MCF 10A (cell line): ENCODE measurements around the gene ZNRF3. TPM values are rescaled to one million over a fixed set of nuclear protein-coding genes. Genes with fewer than 3 reads are reported as not detected.

ENCODE experiments used
- BruUV-seq: library from RNA; stranded (reverse); fragments of 400-500 nt; replicated peaks from 2 replicates; lab custom pipeline; 2021; lab: Mats Ljungman, UMichigan
- CTCF ChIA-PET: fragments of 300-600 bp; sonication (Branson Sonifier 250); formaldehyde crosslinking; extraction: SDS; loops from one replicate; lab custom pipeline; 2021; ENCODE audit warnings: antibody characterized with exemption, inconsistent platforms; lab: Yijun Ruan, JAX
- POLR2A ChIA-PET: fragments of 300-600, 350-650 bp; sonication (Branson Sonifier 250); formaldehyde crosslinking; extraction: SDS; loops from one replicate; lab custom pipeline; 2020; ENCODE audit warnings: antibody characterized with exemption, inconsistent platforms; lab: Yijun Ruan, JAX
- DNase-seq: peaks from one replicate; pipeline ENCODE4 v3.0.0-alpha.2; 2018; ENCODE audit not compliant: unreplicated experiment
- H3K27ac Mint-ChIP-seq: one replicate; pipeline ENCODE4 v1.8.0; 2022; ENCODE audit warnings: mild to moderate bottlenecking, low read depth, mixed read lengths; ENCODE audit not compliant: unreplicated experiment
- H3K27me3 Mint-ChIP-seq: one replicate; pipeline ENCODE4 v1.8.0; 2022; ENCODE audit warnings: mixed read lengths; ENCODE audit not compliant: insufficient read depth, unreplicated experiment
- H3K36me3 Mint-ChIP-seq: one replicate; pipeline ENCODE4 v1.8.0; 2022; ENCODE audit warnings: mild to moderate bottlenecking, moderate library complexity, mixed read lengths; ENCODE audit not compliant: insufficient read depth, unreplicated experiment
- H3K4me1 Mint-ChIP-seq: one replicate; pipeline ENCODE4 v1.8.0; 2022; ENCODE audit warnings: mixed read lengths; ENCODE audit not compliant: insufficient read depth, unreplicated experiment
- H3K4me3 Mint-ChIP-seq: one replicate; pipeline ENCODE4 v1.8.0; 2022; ENCODE audit warnings: mild to moderate bottlenecking, moderate library complexity, mixed read lengths; ENCODE audit not compliant: unreplicated experiment
- H3K9me3 Mint-ChIP-seq: one replicate; pipeline ENCODE4 v1.8.0; 2022; ENCODE audit warnings: mixed read lengths; ENCODE audit not compliant: unreplicated experiment
- CTCF ChIP-seq: fragments of 200-600 bp; IDR thresholded peaks from one replicate; pipeline ENCODE4 v1.8.0; 2022; ENCODE audit warnings: antibody characterized with exemption, mild to moderate bottlenecking; ENCODE audit not compliant: unreplicated experiment
- intact Hi-C: fragments of 100-400 bp; cut with micrococcal nuclease; formaldehyde crosslinking; loops from 2 replicates; pipeline ENCODE4 v1.14.1; 2022
- total RNA-seq: library from RNA; stranded (reverse); gene quantifications from 2 replicates; pipeline ENCODE4 v1.2.3, GENCODE V29; 2022

The ZNRF3 gene
- total RNA-seq, 1 experiment from 2014 or later: 7.1 TPM

DNA sequence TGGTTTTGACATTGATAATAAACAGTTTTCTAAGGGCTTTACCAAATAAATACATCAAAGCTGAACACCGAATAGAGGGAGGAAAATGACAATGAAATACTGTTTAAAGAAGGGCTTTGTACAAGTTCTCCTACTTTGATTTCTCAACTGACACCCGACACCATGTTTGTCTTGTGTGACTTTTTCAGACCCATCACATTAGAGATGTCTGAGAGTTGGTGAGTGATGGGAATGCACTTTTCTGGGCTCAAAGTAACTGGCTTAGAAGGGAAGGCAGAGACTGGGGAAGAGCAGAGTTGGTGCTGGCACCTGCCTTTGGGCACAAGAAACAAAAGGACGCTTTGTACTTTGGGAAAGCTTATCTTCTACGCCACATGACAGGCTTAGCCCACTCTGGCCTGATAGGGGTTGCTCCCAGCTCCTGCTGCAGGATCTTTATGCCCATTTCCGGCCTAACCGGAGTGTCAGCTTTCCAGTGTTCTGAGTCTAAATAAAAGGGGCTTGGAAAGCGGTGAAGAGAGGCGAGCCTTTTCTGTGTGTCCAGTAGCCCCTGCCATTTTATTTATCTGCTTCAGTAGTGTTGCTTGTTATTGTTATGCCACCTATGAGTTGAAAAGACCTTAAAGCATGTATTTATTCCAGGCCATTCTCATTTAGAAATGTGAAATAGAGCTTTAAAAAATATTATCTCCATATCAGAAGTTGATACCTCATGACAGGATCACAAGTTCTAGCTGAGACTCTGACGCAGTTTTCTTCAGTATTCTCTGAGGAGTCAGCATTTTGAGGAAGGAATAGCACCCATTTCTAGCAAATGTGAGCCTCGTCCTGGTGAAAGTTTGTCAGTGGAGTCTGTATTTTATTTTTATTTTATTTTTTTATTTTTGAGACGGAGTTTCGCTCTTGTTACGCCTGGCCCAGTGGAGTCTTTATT lies 213.6 kb downstream of the ZNRF3 start:
- CTCF ChIA-PET: interaction anchor here (0.9 kb wide), 1 partner anchor 9 kb away, joined by 4 read pairs; no protein-coding TSS in a partner anchor
- peak; percentile 37 for DNase-seq
- no peaks in the 10 kb centered on the region for H3K27me3 Mint-ChIP-seq
- intact Hi-C loops: no loop called here
- no peak for TF ChIP-seq CTCF
- no peaks in the 10 kb centered on the region for H3K36me3 Mint-ChIP-seq
- no peak overlapping the region for H3K4me3 Mint-ChIP-seq
- BruUV-seq: no TSS peak
- H3K9me3 Mint-ChIP-seq: no peaks in the 10 kb centered on the region
- H3K27ac Mint-ChIP-seq: peak overlapping the region; percentile 24
- POLR2A ChIA-PET: no interaction called here
- peaks cover 6% of the 10 kb centered on the region for H3K4me1 Mint-ChIP-seq

DNA sequence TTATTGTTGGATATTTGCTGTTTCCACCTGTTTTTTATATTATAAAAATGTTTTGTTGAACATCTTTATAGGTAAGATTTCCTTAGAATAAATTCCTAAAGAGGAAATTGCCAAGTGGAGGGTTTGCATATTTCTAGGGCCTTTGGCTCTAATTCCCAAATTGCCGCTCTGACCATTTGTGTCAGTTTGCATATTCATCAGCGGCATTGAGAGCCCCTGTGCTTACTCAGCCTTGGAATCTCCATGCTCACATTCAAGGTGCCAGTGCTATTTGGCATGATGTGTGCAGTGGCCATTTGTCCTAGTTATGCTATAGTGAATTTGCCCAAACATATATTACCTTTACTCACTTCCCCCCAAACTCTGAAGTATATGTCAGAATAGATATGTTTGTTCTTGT lies 214.9 kb downstream of the ZNRF3 start:
- intact Hi-C loops: no loop called here
- CTCF ChIA-PET: no interaction called here
- Mint-ChIP-seq H3K9me3 (no peaks in the 10 kb centered on the region), H3K36me3 (no peaks in the 10 kb centered on the region), H3K27me3 (no peaks in the 10 kb centered on the region), H3K4me1 (peaks cover 6% of the 10 kb centered on the region), H3K27ac (no peak overlapping the region), H3K4me3 (no peak overlapping the region)
- no TSS peak for BruUV-seq
- no peak for DNase-seq
- POLR2A ChIA-PET: no interaction called here
- no peak for TF ChIP-seq CTCF

DNA sequence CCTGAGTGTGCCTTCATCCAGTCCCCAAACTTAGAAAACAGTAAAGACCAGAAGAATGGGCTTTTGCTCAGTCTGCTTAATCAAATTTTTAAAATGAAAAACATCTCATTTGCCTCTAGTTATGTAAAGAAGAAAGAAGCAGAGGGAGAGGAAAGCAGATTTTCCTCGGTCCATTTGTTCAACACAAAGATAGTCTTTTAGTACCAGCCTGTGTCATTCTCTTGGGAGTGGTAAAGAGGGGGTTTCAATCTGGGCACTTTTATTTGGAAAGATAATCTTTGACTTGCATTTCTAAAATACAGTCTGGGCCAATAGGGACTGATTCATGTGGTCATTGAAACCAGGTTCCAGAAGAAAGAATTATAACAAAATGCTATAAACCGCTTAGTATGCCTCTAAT lies 218.9 kb downstream of the ZNRF3 start:
- BruUV-seq: no TSS peak
- no peak overlapping the region for H3K4me3 Mint-ChIP-seq
- intact Hi-C loops: no loop called here
- H3K9me3 Mint-ChIP-seq: no peaks in the 10 kb centered on the region
- DNase-seq: no peak
- no peak for TF ChIP-seq CTCF
- H3K27me3 Mint-ChIP-seq: no peaks in the 10 kb centered on the region
- H3K4me1 Mint-ChIP-seq: no peaks in the 10 kb centered on the region
- H3K27ac Mint-ChIP-seq: no peak overlapping the region
- POLR2A ChIA-PET: no interaction called here
- CTCF ChIA-PET: no interaction called here
- H3K36me3 Mint-ChIP-seq: no peaks in the 10 kb centered on the region

DNA sequence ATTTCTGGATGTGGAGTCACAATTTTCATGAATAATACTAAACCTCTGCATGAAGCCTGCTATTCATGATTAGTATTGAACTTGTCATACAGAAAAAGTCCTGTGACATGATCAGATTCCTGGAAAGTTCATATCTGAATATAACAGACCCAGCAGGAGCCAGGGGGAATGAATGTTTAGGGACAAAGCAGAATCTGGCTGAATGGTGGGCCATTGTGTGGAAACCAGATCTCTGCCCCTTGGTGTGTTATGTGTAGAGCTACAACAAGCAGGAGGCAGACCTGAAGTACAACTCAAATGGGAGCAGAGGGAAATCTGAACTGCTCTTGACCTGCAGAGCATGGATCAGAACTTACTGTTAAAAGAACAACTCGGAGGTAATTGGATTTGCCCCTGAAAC lies 219.7 kb downstream of the ZNRF3 start:
- CTCF ChIA-PET: interaction anchor here (0.9 to 1.1 kb wide), 2 partner anchors 51 to 62 kb away, joined by 3 read pairs; no protein-coding TSS in a partner anchor

More for the DNA sequence above, 219.7 kb downstream of the ZNRF3 start:
- Mint-ChIP-seq H3K27me3 (no peaks in the 10 kb centered on the region), H3K4me1 (no peaks in the 10 kb centered on the region), H3K9me3 (no peaks in the 10 kb centered on the region), H3K36me3 (no peaks in the 10 kb centered on the region), H3K4me3 (no peak overlapping the region), H3K27ac (no peak overlapping the region)
- BruUV-seq: no TSS peak
- intact Hi-C loops: no loop called here
- DNase-seq: no peak
- TF ChIP-seq CTCF: no peak
- POLR2A ChIA-PET: no interaction called here
